Adipocyte (in vitro differentiated cells): ENCODE measurements around the gene PHTF2.

ENCODE experiments used
- DNase-seq: peaks from one replicate; pipeline ENCODE4 v3.0.0-alpha.2; 2015; ENCODE audit warnings: low read depth
- H3K27me3 ChIP-seq: replicated peaks from 2 replicates; pipeline ENCODE4 v1.7.0; 2013; ENCODE audit warnings: mild to moderate bottlenecking, low read length, moderate library complexity; ENCODE audit not compliant: control insufficient read depth, insufficient read depth
- H3K36me3 ChIP-seq: 2 replicates; pipeline ENCODE4 v1.7.0; 2013; ENCODE audit warnings: low read length, mild to moderate bottlenecking, moderate library complexity; ENCODE audit not compliant: control insufficient read depth, insufficient read depth, severe bottlenecking
- H3K4me1 ChIP-seq: 2 replicates; pipeline ENCODE4 v1.7.0; 2013; ENCODE audit warnings: mild to moderate bottlenecking, low read length, moderate library complexity; ENCODE audit not compliant: control insufficient read depth, insufficient read depth
- H3K4me3 ChIP-seq: 2 replicates; pipeline ENCODE4 v1.7.0; 2013; ENCODE audit warnings: mild to moderate bottlenecking, low read length, moderate library complexity
- H3K9ac ChIP-seq: 2 replicates; pipeline ENCODE4 v1.7.0; 2013; ENCODE audit warnings: mild to moderate bottlenecking, low read length, moderate library complexity
- H3K9me3 ChIP-seq: 2 replicates; pipeline ENCODE4 v1.7.0; 2013; ENCODE audit warnings: mild to moderate bottlenecking, low read length, moderate library complexity; ENCODE audit not compliant: control insufficient read depth

Gene PHTF2

DNA sequence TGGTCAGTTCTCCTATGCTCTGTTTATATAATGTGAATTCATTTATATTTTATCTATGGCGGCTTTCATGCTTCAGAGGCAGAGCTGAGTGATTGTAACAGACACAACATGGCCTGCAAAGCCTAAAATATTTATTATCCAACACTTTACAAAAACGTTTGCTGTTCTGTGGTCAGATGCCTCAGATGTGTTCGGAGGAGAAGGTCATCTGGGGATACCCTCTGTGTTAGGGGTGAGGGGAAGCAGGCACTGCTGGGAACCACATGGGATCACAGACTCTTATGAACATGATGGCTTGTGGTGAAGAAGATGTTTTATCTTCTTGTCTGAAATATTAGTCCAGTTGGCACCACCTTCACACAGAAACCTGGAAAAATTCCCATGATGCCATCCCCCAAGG, 203.4 kb downstream of the PHTF2 start:
- Histone ChIP-seq H3K4me1 (no peaks in the 10 kb centered on the region), H3K9ac (no peak overlapping the region), H3K36me3 (no peaks in the 10 kb centered on the region), H3K27me3 (no peaks in the 10 kb centered on the region), H3K4me3 (no peak overlapping the region), H3K9me3 (no peaks in the 10 kb centered on the region)
- DNase-seq = no peak

DNA sequence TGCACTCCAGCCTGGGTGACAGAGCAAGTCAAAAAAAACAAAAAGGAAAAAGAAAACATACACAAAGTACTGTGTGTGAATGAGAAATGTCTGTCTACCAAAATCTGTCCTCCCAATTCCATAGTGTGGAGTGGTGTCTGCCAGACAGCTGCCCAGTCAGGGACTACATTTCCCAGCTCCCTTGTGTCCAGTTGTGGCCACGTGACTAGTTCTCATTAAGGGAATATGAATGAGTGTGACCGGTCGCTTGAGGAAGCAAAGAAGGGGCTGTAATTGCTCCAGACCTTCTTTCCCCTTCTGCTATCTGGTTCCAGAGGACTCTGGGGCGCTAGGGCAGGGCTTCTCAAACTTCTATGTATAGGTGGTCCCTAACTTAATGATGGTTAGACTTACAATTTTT, 204.1 kb downstream of the PHTF2 start:
- no peak for DNase-seq
- H3K9ac ChIP-seq = no peak overlapping the region

DNA sequence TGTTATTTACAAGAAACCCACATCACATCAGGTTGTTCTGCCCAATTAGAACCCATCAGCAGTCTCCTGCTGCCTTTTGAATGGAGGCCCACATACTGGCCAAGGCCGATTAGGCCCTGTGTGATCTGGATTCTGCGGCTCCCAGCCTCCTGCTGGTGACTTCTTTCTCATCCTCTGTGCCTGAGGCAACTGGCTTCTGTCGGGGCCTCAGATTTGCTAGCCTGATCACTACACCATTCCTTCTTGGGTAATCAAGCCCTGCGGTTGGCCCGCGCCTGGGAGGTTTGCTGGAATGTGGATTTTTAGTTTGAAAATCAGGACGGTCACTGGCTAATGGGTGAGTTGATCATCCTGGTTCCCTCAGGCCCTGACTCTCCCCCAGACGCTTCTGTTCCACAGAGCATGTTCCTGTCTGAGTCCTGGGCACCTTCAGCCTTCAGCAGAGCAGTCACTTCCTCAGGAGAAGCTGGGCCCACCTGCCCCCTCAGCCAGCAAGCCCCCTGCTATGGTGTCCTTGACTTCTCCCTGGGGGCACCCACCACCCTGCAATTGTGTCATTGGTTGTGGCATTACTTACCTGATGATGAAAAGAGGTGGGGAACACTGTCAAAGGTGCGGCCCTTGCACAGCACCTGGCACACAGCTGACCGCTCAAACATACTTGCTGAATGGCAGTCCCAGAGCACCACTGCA, 207.6 kb downstream of the PHTF2 start:
- Histone ChIP-seq H3K4me1 (no peaks in the 10 kb centered on the region), H3K36me3 (no peaks in the 10 kb centered on the region), H3K27me3 (no peaks in the 10 kb centered on the region), H3K9me3 (no peaks in the 10 kb centered on the region), H3K9ac (no peak overlapping the region), H3K4me3 (no peak overlapping the region)
- DNase-seq = no peak

More for the DNA sequence above, 204.1 kb downstream of the PHTF2 start:
- Histone ChIP-seq H3K4me1 (no peaks in the 10 kb centered on the region), H3K27me3 (no peaks in the 10 kb centered on the region), H3K9me3 (no peaks in the 10 kb centered on the region), H3K4me3 (no peak overlapping the region), H3K36me3 (no peaks in the 10 kb centered on the region)
